Measurements from ENCODE around the gene LIMA1. TPM values are rescaled to one million over a fixed set of nuclear protein-coding genes. Genes with fewer than 3 reads are reported as not detected.
"Not testable (repeated sequence)": the region's sequence is repeated elsewhere in the genome, so short reads cannot be mapped to it uniquely, and the experiment has no call there.

LIMA1 gene
- total RNA-seq, 1 donor from 2014 or later, result 79.4 TPM

- no peak overlapping the region for H3K27ac ChIP-seq
These were observed 132.2 kb downstream of the LIMA1 start for GRCh38 chr12:50151047-50151687.

GRCh38 chr12:50149311-50149710 is 134.0 kb downstream of the LIMA1 start:
- no peak overlapping the region for H3K4me3 ChIP-seq
- no peak for TF ChIP-seq CTCF (IDR thresholded peaks at IDR 0.05)
- no peaks in the 10 kb centered on the region for H3K9me3 ChIP-seq
- no peaks in the 10 kb centered on the region for H3K36me3 ChIP-seq
- H3K4me1 ChIP-seq, result peaks cover 3 to 7% of the 10 kb centered on the region in 2 donors
- no peak overlapping the region for H3K27ac ChIP-seq
- no peak for DNase-seq (ENCODE audit: low spot score in 2 of 2)
- no peaks in the 10 kb centered on the region for H3K27me3 ChIP-seq
- intact Hi-C loops (cut with DNase I), result no loop called here

More at GRCh38 chr12:50151047-50151687, 132.2 kb downstream of the LIMA1 start:
- TF ChIP-seq CTCF (IDR thresholded peaks at IDR 0.05), result no peak
- H3K4me3 ChIP-seq, result no peak overlapping the region
- H3K36me3 ChIP-seq, result no peaks in the 10 kb centered on the region
- peaks cover 0 to 1% of the 10 kb centered on the region in 2 donors for H3K4me1 ChIP-seq
- H3K9me3 ChIP-seq, result no peaks in the 10 kb centered on the region
- intact Hi-C loops (cut with DNase I), result no loop called here
- no peaks in the 10 kb centered on the region for H3K27me3 ChIP-seq
- no peak for DNase-seq (ENCODE audit: low spot score in 2 of 2)

- H3K27me3 ChIP-seq; intact Hi-C loops (cut with DNase I); H3K4me3 ChIP-seq; H3K27ac ChIP-seq; H3K4me1 ChIP-seq; DNase-seq (ENCODE audit: low spot score in 2 of 2); H3K9me3 ChIP-seq: not testable (repeated sequence)
- peaks cover 1 to 10% of the 10 kb centered on the region in 2 donors for H3K36me3 ChIP-seq
These were observed 135.3 kb downstream of the LIMA1 start for GRCh38 chr12:50148011-50148410.

GRCh38 chr12:50147281-50147680 is 136.0 kb downstream of the LIMA1 start:
- Histone ChIP-seq H3K27ac (no peak overlapping the region), H3K4me3 (no peak overlapping the region), H3K27me3 (no peaks in the 10 kb centered on the region), H3K4me1 (peaks cover 3 to 7% of the 10 kb centered on the region in 2 donors), H3K9me3 (no peaks in the 10 kb centered on the region), H3K36me3 (peaks cover 6 to 11% of the 10 kb centered on the region in 2 donors)
- no peak for TF ChIP-seq CTCF (IDR thresholded peaks at IDR 0.05)
- no peak for DNase-seq (ENCODE audit: low spot score in 2 of 2)
- intact Hi-C loops (cut with DNase I), result no loop called here

GRCh38 chr12:50145439-50145838 is 137.9 kb downstream of the LIMA1 start:
- H3K27ac ChIP-seq, result no peak overlapping the region
- intact Hi-C loops (cut with DNase I), result no loop called here
- H3K4me1 ChIP-seq, result peaks cover 3 to 7% of the 10 kb centered on the region in 2 donors
- DNase-seq (ENCODE audit: low spot score in 2 of 2), result no peak
- no peaks in the 10 kb centered on the region for H3K9me3 ChIP-seq
- no peak overlapping the region for H3K4me3 ChIP-seq
- peaks cover 11 to 20% of the 10 kb centered on the region in 2 donors for H3K36me3 ChIP-seq
- no peak for TF ChIP-seq CTCF (IDR thresholded peaks at IDR 0.05)
- no peaks in the 10 kb centered on the region for H3K27me3 ChIP-seq

GRCh38 chr12:50142993-50143392 is 140.3 kb downstream of the LIMA1 start:
- Histone ChIP-seq H3K9me3 (no peaks in the 10 kb centered on the region), H3K4me1 (peaks cover 3 to 7% of the 10 kb centered on the region in 2 donors)

More at GRCh38 chr12:50142993-50143392, 140.3 kb downstream of the LIMA1 start:
- intact Hi-C loops (cut with DNase I), result no loop called here
- Histone ChIP-seq H3K27me3 (no peaks in the 10 kb centered on the region), H3K4me3 (no peak overlapping the region), H3K36me3 (peaks cover 13 to 21% of the 10 kb centered on the region in 2 donors), H3K27ac (no peak overlapping the region)
- no peak for TF ChIP-seq CTCF (IDR thresholded peaks at IDR 0.05)
- no peak for DNase-seq (ENCODE audit: low spot score in 2 of 2)

All from ascending aorta (tissue), 2 donors.